ENCODE measurements around the gene AS3MT. TPM values are rescaled to one million over a fixed set of nuclear protein-coding genes. Genes with fewer than 3 reads are reported as not detected.

Gene AS3MT
- total RNA-seq, 6 experiments from 2014 or later, result 5.3 to 23.2 (median 14.4) TPM

- no peaks in the 10 kb centered on the region for H3K27me3 ChIP-seq
- peak; percentile 46 for TF ChIP-seq POLR2A (IDR thresholded peaks at IDR 0.05)
- peak; percentile 95 to 99 (median 98) for TF ChIP-seq CTCF (IDR thresholded peaks at IDR 0.05)
- 0% methylated on average over 1 of the region's 45 CpGs for WGBS (ENCODE audit: insufficient coverage, low coverage, low lambda C conversion rate, missing lambda C conversion rate)
- ATAC-seq, result peak; percentile 72 to 80 (median 75)
- intact Hi-C loops (cut with DNase I), result loop anchor here (5.0 to 10.0 kb wide), 2 partner anchors 150 to 327 kb away; partner anchors contain the start of gene RPEL1 (in 1 of the 2)
- H3K9me3 ChIP-seq, result no peaks in the 10 kb centered on the region
- H3K4me3 ChIP-seq, result peak overlapping the region; percentile 88 to 95 (median 90)
- DNase-seq, result peak; percentile 84 to 91 (median 85)
- H3K27ac ChIP-seq, result peak overlapping the region; percentile 83 to 90 (median 85)
- H3K4me1 ChIP-seq, result peaks cover 0 to 27% (median 5%) of the 10 kb centered on the region in 4 donors
- no peaks in the 10 kb centered on the region for H3K36me3 ChIP-seq
Observed at GRCh38 chr10:102917314-102917961, 48.2 kb downstream of the AS3MT start.

- Histone ChIP-seq H3K36me3 (no peaks in the 10 kb centered on the region), H3K4me3 (peak within 1 kb of the TSS; percentile 88 to 95 (median 90)), H3K27me3 (no peaks in the 10 kb centered on the region), H3K4me1 (peaks cover 0 to 30% (median 5%) of the 10 kb centered on the region in 4 donors), H3K27ac (peak within 1 kb of the TSS; percentile 83 to 90 (median 85)), H3K9me3 (no peaks in the 10 kb centered on the region)
- TF ChIP-seq POLR2A (IDR thresholded peaks at IDR 0.05), result peak; percentile 50
- no peak for TF ChIP-seq CTCF (IDR thresholded peaks at IDR 0.05)
- ATAC-seq (peak; percentile 92 to 96 (median 94)), DNase-seq (peak; percentile 100)
- intact Hi-C loops (cut with DNase I), result loop anchor here (5.0 to 10.0 kb wide), 2 partner anchors 149 to 327 kb away; partner anchors contain the start of gene RPEL1 (in 1 of the 2)
- 3% methylated on average over 14 of the region's 80 CpGs for WGBS (ENCODE audit: insufficient coverage, low coverage, low lambda C conversion rate, missing lambda C conversion rate)
Observed at GRCh38 chr10:102917962-102918816, 48.9 kb downstream of the AS3MT start, which contains the start of gene CNNM2. Gene CNNM2, plus strand, starts transcription at chr10:102918294. Its CDS starts 187 bp downstream, at chr10:102918481.

- H3K4me3 ChIP-seq, result peak overlapping the region; percentile 88 to 95 (median 90)
- no peaks in the 10 kb centered on the region for H3K36me3 ChIP-seq
- peaks cover 0 to 36% (median 5%) of the 10 kb centered on the region in 4 donors for H3K4me1 ChIP-seq
- ATAC-seq, result no peak
- no peaks in the 10 kb centered on the region for H3K9me3 ChIP-seq
- H3K27ac ChIP-seq, result peak overlapping the region; percentile 75 to 85 (median 80)
- WGBS (ENCODE audit: insufficient coverage, low coverage, low lambda C conversion rate, missing lambda C conversion rate), result 0% methylated on average over 3 of the region's 49 CpGs
- H3K27me3 ChIP-seq, result no peaks in the 10 kb centered on the region
- intact Hi-C loops (cut with DNase I), result loop anchor here (5.0 to 10.0 kb wide), 2 partner anchors 148 to 326 kb away; partner anchors contain the start of gene RPEL1 (in 1 of the 2)
- TF ChIP-seq CTCF (IDR thresholded peaks at IDR 0.05) (peak in 1 of 4 donors; percentile 12), POLR2A (IDR thresholded peaks at IDR 0.05) (no peak)
- peak in 2 of 3 donors; percentile 47 to 59 for DNase-seq
Observed at GRCh38 chr10:102918817-102919245, 49.6 kb downstream of the AS3MT start.

- intact Hi-C loops (cut with DNase I), result loop anchor here (5.0 to 10.0 kb wide), 2 partner anchors 148 to 325 kb away; partner anchors contain the start of gene RPEL1 (in 1 of the 2)
- TF ChIP-seq POLR2A (IDR thresholded peaks at IDR 0.05) (no peak), CTCF (IDR thresholded peaks at IDR 0.05) (no peak)
- 41% methylated on average over 18 of the region's 47 CpGs for WGBS (ENCODE audit: insufficient coverage, low coverage, low lambda C conversion rate, missing lambda C conversion rate)
- H3K36me3 ChIP-seq, result no peaks in the 10 kb centered on the region
- H3K9me3 ChIP-seq, result no peaks in the 10 kb centered on the region
- no peaks in the 10 kb centered on the region for H3K27me3 ChIP-seq
- peak overlapping the region in 2 of 3 donors; percentile 80 to 85 for H3K27ac ChIP-seq
- DNase-seq (peak; percentile 29 to 64 (median 52)), ATAC-seq (no peak)
- H3K4me3 ChIP-seq, result peak overlapping the region; percentile 88 to 95 (median 90)
- H3K4me1 ChIP-seq, result peaks cover 0 to 36% (median 5%) of the 10 kb centered on the region in 4 donors
Observed at GRCh38 chr10:102919246-102919959, 50.1 kb downstream of the AS3MT start.

Data from right lobe of liver (tissue), 6 donors.